8988T (cell line): ENCODE measurements around the gene ZNF207.
"Not testable (repeated sequence)": the region's sequence is repeated elsewhere in the genome, so short reads cannot be mapped to it uniquely, and the experiment has no call there.

Experiments used
- DNase-seq: peaks from one replicate; pipeline ENCODE4 v3.0.0; 2011

Gene ZNF207

DNA sequence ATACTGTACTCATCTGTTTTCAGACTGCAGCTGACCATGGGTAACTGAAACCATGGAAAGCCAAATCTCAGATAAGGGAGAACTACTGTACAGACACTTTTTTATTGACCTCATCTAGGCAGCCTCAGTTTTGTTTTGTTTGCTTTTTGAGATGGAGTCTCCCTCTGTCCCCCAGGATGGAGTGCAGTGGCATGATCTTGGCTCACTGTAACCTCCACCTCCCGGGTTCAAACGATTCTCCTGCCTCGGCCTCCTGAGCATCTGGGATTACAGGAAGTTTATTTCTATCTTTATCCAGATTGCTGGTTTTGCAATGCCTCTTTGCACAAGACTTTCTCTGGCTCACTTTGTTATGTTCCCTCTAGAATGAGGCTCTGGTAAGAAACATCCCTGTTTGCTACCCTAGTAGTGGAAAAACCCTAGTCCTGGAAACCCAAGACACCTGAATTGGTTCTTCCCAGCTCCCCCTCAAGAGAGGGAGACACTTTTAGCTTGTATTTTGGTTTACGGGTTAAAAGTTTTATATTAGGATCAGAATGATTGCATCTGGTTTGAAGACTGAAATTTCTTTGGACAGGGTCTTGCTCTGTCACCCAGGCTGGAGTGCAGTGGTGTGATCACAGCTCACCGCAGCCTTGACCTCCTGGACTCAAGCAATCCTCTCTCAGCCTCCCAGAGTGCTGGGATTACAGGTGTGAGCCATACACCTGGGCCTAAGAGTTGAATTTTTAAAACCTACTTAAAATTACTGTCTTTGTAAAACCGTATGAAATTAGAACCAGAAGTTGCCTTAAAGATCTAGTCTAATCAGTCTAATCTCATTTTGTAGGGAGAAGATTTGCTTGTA, 38.9 kb downstream of the ZNF207 start:
- no peak for DNase-seq

DNA sequence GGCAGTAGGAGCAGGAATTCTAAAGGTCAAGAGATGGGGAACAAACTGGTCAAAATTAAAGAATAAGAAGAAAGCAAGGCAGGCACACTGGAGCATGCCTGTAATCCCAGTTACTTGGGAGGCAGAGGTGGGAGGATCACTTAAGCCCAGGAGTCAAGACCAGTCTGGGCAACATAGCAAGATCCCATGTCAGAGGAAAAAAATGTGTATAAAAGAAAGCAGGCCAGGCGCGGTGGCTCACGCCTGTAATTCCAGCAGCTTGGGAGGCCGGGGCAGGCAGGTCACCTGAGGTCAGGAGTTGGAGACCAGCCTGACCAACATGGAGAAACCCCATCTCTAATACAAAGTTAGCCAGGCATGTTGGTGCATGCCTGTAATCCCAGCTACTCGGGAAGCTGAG, 43.9 kb downstream of the ZNF207 start:
- DNase-seq: no peak

- no peak for DNase-seq
These were observed 46.4 kb downstream of the ZNF207 start for GRCh38 chr17:32396343-32396742.

DNA sequence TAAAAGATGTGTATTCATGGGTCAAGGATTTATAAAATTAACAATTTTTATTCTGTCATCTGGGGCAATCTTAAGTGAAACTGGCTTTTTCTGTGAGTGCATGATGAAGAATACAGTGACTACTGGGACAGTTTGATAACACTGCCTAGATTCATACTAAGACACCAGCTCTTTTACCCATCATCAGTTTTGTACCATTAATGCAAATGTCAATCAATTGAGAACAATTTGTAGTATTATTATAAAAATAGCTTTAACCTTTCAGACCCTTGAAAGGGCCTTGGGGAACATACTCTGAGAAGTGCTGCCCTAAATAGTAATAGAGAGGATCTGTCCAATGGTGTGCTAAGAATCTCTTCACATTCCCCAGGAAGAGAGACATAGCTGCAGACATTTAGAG, 49.0 kb downstream of the ZNF207 start:
- no peak for DNase-seq

- not testable (repeated sequence) for DNase-seq
These were observed 60.1 kb downstream of the ZNF207 start for GRCh38 chr17:32410085-32410484.

- no peak for DNase-seq
These were observed 76.9 kb downstream of the ZNF207 start for GRCh38 chr17:32426894-32427293.

- no peak for DNase-seq
These were observed 79.6 kb downstream of the ZNF207 start for GRCh38 chr17:32429598-32429997.
